Parathyroid adenoma (tissue), 2 donors: Measurements from ENCODE around the gene NDUFA13.

ENCODE experiments used
- H2AFZ ChIP-seq: fragments of 300-600 bp; sonication (generic); one replicate; pipeline ENCODE4 v1.7.0; 2017; ENCODE audit warnings: antibody characterized with exemption, mild to moderate bottlenecking
- H3K27ac ChIP-seq: fragments of 300-600 bp; sonication (generic); one replicate; pipeline ENCODE4 v1.7.0; 2017
- H3K27me3 ChIP-seq: fragments of 300-600 bp; sonication (generic); one replicate; pipeline ENCODE4 v1.7.0; 2017; ENCODE audit warnings: low read length; ENCODE audit not compliant: control insufficient read depth, insufficient read depth
- H3K36me3 ChIP-seq: fragments of 300-600 bp; sonication (generic); one replicate; pipeline ENCODE4 v1.7.0; 2017; ENCODE audit warnings: low read length; ENCODE audit not compliant: control insufficient read depth, insufficient read depth
- H3K4me1 ChIP-seq: fragments of 300-600 bp; sonication (generic); one replicate; pipeline ENCODE4 v1.7.0; 2017; ENCODE audit warnings: control low read depth
- H3K4me2 ChIP-seq: fragments of 300-600 bp; sonication (generic); one replicate; pipeline ENCODE4 v1.7.0; 2017; ENCODE audit warnings: low read length
- H3K4me3 ChIP-seq: fragments of 300-600 bp; sonication (generic); one replicate; pipeline ENCODE4 v1.7.0; 2017; ENCODE audit warnings: low read depth, low read length
- H3K79me2 ChIP-seq: fragments of 300-600 bp; sonication (generic); one replicate; pipeline ENCODE4 v1.7.0; 2017; ENCODE audit warnings: control low read depth
- H3K9ac ChIP-seq: fragments of 300-600 bp; sonication (generic); one replicate; pipeline ENCODE4 v1.7.0; 2017; ENCODE audit warnings: mild to moderate bottlenecking
- H3K9me3 ChIP-seq: fragments of 300-600 bp; sonication (generic); one replicate; pipeline ENCODE4 v1.7.0; 2017; ENCODE audit warnings: low read length; ENCODE audit not compliant: control insufficient read depth
- TF ChIP-seq, protein P1 (sequence below): fragments of 300-600 bp; sonication (generic); IDR thresholded peaks from one replicate; pipeline ENCODE4 v1.7.0; 2017; ENCODE audit warnings: antibody characterized with exemption, mild to moderate bottlenecking
- donor health status: primary hyperparathyroidism.

NDUFA13 gene

DNA sequence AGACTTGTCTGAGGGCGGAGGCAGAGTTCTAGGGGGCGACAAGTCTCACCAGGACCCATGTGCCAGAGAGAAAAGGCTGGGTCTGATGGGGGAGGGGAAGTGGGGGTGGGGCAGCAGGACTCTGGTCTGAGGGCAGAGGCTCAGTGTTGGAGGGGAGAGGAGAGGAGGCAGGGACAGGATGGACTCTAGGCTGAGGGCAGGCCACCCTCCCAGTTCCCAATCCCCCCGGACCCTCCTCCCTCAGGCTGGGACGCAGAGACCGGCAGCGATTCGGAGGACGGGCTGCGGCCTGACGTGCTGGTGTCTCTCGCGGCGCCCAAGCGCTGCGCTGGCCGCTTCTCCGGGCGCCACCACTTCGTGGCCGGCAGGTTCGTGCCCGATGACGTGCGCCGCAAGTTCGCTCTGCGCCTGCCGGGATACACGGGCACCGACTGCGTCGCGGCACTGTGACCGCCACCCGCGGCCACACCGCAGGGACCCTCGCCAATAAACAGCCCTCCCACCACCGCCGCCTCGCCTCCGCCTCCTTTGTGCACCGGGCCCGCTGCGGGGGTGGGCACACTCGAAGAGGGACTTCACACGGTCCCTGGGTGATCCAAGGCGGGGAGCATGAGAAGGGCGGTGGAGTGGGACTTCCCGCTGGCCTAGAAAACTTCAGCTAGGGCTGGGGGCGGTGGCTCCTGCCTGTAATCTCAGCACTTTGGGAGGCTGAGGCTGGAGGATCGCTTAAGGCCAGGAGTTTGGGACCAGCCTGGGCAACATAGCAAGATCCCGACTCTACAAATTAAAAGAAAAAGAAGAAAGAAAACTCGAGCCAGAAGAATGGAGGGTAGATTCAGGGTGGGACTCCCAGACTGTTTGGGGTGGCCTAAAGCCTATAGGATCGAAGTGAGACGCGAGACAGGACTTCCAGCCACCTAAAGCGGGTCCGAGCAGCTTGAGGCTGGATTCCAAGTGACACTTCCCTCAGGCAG is 21.3 kb downstream of the NDUFA13 start:
- Histone ChIP-seq H3K4me1 (peaks cover 3% of the 10 kb centered on the region), H3K27ac (no peak overlapping the region), H3K36me3 (no peaks in the 10 kb centered on the region), H3K4me2 (peak overlapping the region; percentile 42), H3K9ac (no peak overlapping the region), H3K79me2 (no peaks in the 10 kb centered on the region), H3K4me3 (no peak overlapping the region), H3K9me3 (no peaks in the 10 kb centered on the region), H3K27me3 (peaks cover 3% of the 10 kb centered on the region), H2AFZ (peak overlapping the region; percentile 29)
- TF ChIP-seq, protein P1, sequence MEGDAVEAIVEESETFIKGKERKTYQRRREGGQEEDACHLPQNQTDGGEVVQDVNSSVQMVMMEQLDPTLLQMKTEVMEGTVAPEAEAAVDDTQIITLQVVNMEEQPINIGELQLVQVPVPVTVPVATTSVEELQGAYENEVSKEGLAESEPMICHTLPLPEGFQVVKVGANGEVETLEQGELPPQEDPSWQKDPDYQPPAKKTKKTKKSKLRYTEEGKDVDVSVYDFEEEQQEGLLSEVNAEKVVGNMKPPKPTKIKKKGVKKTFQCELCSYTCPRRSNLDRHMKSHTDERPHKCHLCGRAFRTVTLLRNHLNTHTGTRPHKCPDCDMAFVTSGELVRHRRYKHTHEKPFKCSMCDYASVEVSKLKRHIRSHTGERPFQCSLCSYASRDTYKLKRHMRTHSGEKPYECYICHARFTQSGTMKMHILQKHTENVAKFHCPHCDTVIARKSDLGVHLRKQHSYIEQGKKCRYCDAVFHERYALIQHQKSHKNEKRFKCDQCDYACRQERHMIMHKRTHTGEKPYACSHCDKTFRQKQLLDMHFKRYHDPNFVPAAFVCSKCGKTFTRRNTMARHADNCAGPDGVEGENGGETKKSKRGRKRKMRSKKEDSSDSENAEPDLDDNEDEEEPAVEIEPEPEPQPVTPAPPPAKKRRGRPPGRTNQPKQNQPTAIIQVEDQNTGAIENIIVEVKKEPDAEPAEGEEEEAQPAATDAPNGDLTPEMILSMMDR = no peak

DNA sequence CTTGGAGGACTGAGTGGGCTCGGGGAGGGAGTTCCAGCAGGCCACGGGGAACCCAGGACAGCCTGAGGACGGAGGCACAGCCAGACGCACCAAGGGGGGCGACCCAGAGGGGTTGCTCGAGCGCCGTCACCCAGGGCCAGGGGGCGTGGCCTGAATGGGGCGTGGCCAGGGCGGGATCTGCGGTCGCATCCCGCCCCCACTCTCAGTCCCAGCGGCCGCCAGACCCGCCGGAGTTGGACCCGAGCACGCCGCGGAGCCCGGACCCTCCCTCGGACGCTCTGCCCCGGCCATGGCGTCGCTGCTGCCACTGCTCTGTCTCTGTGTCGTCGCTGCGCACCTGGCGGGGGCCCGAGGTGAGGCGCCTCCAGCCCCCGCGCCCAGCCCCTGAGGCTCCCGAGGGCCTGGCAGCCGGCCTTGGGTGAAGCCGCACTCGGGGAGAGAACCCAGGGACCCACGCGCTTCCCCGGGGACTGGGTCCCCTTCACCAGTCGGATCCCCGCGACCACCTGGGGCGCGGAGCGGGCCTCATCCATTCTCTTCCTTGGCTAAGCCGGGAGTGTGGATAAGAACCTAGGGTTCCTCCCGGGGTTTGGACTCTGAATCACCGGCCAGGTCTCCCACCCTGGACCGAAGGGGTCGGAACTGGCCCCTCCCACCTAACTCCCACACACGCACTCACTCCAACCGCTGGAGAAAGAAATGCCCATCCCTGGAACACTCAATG is 22.2 kb downstream of the NDUFA13 start, which contains the start of gene CILP2:
Gene CILP2 (plus strand): TSS at position 205 of the 724 bp plus-strand sequence. CDS start 85 bp downstream, at position 290.
- no peak within 1 kb of the TSS for H3K9ac ChIP-seq
- no peak within 1 kb of the TSS for H3K27ac ChIP-seq
- no peaks in the 10 kb centered on the region for H3K9me3 ChIP-seq
- peak within 1 kb of the TSS; percentile 17 for H3K4me3 ChIP-seq
- no peaks in the 10 kb centered on the region for H3K36me3 ChIP-seq
- TF ChIP-seq, protein P1 = no peak
- H3K27me3 ChIP-seq = peaks cover 3% of the 10 kb centered on the region
- H3K79me2 ChIP-seq = no peaks in the 10 kb centered on the region
- H3K4me2 ChIP-seq = peak within 1 kb of the TSS; percentile 42
- peaks cover 3% of the 10 kb centered on the region for H3K4me1 ChIP-seq
- H2AFZ ChIP-seq = peak within 1 kb of the TSS; percentile 57

DNA sequence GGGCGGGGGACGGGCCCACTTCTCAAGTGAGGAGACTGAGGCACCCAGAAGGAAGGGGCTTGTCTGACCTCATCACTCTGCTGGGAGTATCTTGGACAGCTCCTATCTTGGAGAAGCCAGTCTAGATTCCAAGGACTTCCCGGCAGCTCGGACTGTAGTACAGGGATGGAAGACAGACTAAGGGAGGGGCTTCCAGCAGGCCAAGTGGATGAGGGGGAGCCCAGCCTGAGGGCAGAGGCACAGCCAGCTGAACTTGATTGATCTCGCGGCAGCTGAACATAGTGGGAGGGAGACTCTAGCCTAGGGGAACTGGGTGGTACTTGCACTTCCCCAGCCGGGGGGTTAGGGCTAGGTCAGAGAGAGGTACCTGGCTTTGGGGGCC is 22.8 kb downstream of the NDUFA13 start:
- H3K9me3 ChIP-seq = no peaks in the 10 kb centered on the region
- H3K4me3 ChIP-seq = no peak overlapping the region
- no peak overlapping the region for H3K9ac ChIP-seq
- no peak overlapping the region for H3K27ac ChIP-seq
- peaks cover 3% of the 10 kb centered on the region for H3K27me3 ChIP-seq
- no peak overlapping the region for H2AFZ ChIP-seq
- H3K4me1 ChIP-seq = peaks cover 3% of the 10 kb centered on the region
- TF ChIP-seq, protein P1 = no peak
- no peak overlapping the region for H3K4me2 ChIP-seq
- H3K36me3 ChIP-seq = no peaks in the 10 kb centered on the region
- H3K79me2 ChIP-seq = no peaks in the 10 kb centered on the region

DNA sequence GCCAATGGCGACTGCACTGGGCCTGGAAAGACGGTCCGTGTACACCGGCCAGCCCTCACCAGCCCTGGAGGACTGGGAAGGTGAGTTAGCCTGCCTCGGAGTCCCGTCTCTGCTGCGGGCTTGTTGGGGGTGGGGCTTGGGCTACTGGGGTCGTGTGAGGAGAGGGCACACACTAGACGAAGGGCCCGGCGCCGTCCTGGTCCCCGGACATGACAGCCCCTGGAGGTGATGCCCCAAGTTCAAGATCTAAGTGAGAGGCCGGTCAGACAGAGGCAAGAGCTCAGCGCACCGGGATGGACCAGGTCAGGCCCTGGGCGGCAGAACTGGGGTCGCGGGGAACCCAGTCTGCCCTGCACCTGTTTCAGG is 23.7 kb downstream of the NDUFA13 start:
- Histone ChIP-seq H3K27ac (no peak overlapping the region), H2AFZ (no peak overlapping the region), H3K4me1 (peaks cover 3% of the 10 kb centered on the region), H3K9me3 (no peaks in the 10 kb centered on the region), H3K27me3 (peaks cover 3% of the 10 kb centered on the region), H3K9ac (no peak overlapping the region), H3K79me2 (no peaks in the 10 kb centered on the region), H3K4me2 (no peak overlapping the region), H3K36me3 (no peaks in the 10 kb centered on the region), H3K4me3 (no peak overlapping the region)
- TF ChIP-seq, protein P1 = no peak
